HG03066 (cell line): Measurements from ENCODE around the gene MCTP1.

Source experiments
- ATAC-seq: cut with Tn5 transposase; IDR thresholded peaks from one replicate; pipeline ENCODE4 v1.9.1; 2021; ENCODE audit warnings: low read depth; ENCODE audit not compliant: unreplicated experiment

MCTP1 gene

GRCh38 chr5:95132096-95132495, 152.8 kb downstream of the MCTP1 start:
- ATAC-seq, result no peak

DNA sequence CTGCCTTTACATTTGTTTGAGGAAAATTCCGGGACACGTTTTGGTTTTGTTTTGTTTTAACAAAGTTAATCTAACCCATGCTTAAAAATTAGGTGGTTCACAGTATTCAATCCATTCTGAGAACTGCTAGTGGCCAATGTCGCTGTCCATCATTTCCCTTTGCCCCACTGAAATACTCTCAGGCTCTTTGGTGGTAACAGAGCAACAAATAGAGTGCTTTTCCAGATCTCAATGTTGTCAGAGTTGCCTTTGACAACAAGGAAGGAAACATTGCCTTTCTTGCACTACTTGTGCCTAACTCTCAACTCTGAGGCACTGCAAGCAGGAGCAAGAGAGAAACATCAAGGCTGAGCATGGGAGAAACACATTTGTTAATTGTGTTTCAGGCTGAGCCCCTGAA, 154.0 kb downstream of the MCTP1 start:
- no peak for ATAC-seq

DNA sequence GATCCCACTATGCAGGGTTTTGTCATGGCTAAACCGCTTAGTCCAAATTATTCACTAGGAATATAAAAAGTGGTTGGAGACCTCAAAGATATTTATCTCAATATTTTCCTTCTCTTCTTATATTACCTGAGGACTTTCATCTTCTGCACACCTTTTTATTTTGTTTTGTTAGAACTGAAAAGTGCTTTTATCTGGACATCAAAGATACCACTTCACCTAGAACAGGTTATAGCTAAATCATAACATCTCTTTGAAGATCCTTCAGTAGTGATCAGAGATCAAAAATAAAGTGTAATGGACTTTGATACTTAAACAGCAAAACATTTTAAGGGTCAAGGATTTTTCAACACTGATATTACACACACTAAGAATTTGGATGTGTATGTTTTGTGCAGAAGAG, 160.2 kb downstream of the MCTP1 start:
- ATAC-seq, result no peak

- no peak for ATAC-seq
These were observed 160.8 kb downstream of the MCTP1 start for GRCh38 chr5:95124101-95124500.

DNA sequence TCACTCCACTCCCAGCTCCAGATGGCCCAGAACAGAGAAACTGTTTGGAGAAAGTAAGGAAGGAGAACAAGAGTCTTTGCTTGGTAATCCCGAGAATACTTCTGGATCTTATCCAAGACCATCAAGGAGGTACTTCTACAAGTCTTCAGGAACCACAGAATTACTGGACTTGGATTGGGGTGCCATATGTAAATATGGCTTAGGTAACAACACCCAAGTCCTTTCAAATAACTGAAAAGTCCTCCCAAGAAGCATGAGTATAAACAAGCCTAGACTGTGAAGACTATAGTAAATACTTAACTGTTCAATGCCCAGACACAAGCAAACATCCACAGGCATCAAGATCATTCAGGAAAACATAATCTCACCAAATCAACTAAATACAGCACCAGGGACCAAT, 170.0 kb downstream of the MCTP1 start:
- no peak for ATAC-seq

DNA sequence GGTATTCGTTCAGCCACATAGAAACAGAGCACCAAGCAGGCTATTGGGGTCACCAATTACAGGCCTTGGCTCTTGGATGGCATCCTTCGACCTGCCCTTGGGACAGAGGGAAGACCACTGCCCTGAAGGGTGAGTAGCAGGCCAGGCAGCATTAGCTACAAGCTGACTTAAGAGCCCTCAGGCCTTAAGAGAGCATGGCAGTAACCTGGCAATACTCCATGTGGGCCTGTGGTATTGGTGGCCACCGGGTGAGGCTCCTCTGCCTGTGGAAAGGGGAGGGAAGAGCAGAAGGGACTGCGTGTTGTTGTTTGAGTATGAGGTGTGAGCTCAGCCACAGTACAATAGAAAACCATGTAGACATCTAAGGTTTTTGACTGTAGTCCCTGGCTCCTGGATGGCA, 170.6 kb downstream of the MCTP1 start:
- ATAC-seq, result no peak

GRCh38 chr5:95113489-95113888, 171.4 kb downstream of the MCTP1 start:
- ATAC-seq, result no peak

DNA sequence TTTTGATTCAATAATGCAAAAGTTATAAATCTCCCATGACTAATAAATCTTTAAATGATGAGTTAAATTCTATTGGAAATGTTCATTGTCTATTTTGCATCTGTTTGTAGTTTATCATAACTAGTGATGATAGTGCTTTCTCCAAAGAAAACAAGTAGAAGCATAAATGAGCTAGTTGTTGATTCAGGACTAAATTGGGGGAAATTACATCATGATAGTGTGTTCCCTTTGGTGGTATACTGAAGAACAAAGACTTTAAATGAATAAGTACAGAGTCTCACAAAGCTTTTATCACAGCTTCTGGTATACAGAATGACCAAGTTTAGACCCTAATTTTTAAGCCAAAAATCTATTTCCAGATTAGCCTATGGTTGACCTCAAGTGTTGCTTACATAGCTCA, 173.8 kb downstream of the MCTP1 start:
- ATAC-seq, result no peak

DNA sequence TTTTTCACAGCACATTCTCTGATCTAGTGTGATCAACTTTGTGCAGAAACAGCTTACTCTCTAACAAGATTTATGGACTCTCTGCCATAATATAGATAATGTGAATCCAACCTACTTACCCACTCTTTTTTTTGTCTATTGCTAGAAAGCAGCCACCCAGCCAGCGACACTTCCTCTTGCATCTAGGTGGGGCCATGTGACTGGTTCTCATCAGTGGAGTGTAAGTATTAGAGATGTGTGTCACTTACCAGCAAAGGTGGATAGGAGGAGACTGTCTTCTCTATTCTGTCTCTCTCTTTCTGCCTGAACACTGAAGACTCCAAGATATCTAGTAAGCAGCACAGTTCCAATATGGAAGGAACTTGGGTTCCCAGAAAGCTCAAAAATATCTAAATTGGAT, 174.8 kb downstream of the MCTP1 start:
- no peak for ATAC-seq

DNA sequence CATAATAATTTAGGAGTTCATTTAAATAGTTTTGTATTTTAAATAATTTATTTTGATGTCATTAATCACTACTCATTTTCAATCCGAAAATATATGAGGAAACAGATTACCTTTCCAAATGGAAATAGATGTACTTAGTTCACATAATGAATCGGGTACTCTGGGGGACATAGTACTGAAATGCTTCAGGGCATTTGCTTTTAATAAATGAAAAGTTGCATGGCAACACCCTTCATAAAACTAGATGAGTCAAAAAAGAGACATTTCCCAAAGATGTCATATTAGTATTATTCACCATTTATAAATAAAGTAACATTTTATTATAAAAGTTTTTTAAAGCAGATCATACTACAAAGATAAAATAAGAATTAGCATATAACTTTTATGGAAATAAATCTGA, 177.8 kb downstream of the MCTP1 start:
- no peak for ATAC-seq

DNA sequence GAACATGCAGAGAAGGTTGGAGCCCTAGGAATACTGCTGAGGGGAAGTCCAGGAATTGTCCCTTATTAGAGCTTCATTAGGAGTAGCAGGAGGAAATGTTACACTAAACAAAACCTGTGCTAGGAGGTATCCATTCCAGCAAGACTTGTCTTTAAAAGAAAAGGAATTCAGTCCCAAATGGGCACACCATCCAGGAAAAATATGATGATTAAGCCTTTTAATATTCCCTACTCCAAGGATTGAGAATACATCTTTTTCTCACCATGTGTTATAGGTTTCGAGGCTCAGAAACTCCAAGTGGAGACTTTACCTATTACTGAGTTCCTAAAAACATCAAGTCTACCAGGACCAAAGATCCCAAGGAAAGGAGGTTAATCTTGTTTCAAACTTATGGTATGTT, 179.3 kb downstream of the MCTP1 start:
- ATAC-seq, result no peak

- peak; percentile 87 for ATAC-seq
These were observed 182.2 kb downstream of the MCTP1 start for GRCh38 chr5:95102687-95103086.

DNA sequence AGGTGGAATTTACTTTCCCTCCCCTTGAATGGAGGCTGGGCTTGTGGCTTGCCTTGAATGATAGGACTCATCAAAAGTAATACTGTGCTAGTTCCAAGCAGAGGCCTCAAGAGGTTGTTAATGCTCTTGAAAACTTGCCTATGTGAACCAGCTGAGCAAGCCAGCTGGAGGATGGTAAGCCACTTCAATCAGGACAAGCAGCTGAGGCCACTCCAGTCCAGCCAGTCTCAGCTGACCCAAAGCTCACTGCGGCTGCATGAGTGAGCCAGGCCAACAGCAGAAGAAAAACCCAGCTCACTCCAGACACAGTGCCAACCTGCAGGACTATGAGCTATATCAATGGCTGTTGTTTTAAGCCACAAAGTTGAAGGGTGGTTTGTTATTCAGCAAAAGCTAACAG, 182.8 kb downstream of the MCTP1 start:
- no peak for ATAC-seq

DNA sequence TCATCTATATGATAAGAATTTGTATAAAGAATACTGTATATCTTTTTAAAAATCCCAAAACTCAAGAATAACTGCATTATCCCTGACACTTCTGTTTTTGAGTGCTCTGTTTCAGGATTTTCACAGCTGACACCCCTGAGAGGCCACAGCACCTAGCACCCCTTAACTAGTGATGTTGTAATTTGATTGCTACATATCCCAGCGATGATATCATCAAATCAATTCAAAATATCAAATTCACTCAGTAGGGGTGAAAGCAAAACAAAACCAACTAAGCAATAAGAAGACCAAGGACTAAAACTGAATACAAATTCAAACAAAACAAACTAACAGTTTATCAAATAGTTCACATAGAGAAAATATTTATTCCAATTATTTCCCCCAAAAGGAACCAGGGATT, 184.3 kb downstream of the MCTP1 start:
- ATAC-seq, result no peak

DNA sequence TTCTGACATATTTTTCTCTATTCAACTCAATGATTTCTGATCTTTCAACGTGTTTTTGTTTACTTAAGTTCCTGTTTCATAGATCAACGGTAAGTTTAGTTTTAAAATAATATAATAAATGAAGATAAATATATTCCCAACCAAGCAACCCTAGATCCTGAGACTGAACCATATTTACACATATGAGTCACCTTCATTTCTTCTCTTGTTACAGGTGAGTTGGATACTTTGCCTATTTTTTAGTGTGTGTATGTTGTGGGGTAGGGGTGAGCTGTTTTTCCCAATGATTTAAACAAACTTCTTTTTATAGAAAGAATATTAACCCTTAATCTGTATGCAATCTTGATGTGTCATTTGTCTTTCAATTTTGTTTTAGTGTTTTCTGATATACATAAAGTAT, 186.9 kb downstream of the MCTP1 start:
- ATAC-seq, result no peak

DNA sequence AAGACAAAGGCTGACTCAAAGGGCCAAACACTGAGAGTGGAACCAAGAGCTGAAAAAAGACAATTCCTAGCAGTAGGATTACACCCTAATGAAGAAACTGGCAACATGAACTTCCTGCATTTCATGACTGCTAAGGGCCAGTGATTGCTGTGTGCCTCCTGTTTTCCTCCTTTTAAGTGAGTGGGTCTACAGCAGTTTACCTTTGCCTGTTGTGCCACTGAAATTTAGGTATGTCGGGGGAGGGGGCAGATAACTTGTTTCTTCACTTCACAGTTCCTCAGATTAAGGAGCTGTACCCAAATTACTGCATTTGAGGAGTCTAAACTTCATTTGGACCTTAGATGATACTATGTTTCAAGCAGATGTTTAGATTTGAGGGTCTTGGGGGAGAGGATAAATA, 191.7 kb downstream of the MCTP1 start:
- no peak for ATAC-seq

DNA sequence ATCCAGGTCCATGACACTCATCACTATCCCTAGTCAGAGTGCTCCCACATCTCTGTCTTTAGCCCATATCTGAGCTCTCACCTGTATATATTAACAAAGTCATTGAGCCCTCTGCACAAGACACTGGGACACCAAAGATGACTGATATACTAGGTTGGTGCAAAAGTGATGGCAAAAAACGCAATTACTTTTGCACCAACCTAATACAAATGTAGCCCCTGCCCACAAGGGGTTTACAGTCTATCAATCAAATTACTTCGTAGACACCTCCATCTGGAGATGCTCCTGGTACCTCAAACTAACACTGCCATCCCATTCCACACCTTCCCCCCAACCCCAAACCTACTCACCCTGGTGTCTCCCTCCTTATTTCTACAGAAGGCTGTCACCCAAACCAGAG, 194.1 kb downstream of the MCTP1 start:
- ATAC-seq, result no peak

DNA sequence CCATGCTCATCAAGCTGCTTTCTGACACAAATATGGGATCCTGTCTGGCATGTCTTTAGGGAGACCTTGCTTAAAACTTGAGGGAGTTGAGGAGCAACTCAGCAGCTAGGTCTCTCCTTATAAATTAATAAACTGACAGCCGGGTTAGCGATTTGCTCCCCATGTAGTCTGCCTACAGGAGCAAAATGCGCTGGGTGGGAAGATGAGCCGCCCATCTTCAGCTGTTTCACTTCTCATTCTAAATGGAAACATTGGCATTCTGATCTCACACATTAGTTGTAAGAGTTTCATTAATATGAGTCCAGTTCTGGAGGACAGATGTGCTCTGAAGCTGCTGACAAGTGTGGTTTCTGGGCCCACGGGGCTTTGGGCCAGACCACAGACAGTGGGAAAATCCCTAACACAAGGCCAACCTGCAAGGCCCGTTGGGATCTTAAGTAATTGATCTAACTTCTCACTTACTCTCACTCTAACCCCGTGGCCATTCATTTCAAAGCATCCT, 197.0 kb downstream of the MCTP1 start:
- peak; percentile 79 for ATAC-seq

GRCh38 chr5:95086927-95087815, 197.7 kb downstream of the MCTP1 start:
- peak; percentile 39 for ATAC-seq

GRCh38 chr5:95084757-95085156, 200.1 kb downstream of the MCTP1 start:
- no peak for ATAC-seq

- ATAC-seq, result no peak
These were observed 201.3 kb downstream of the MCTP1 start for GRCh38 chr5:95083606-95084005.

- peak; percentile 2 for ATAC-seq
These were observed 202.9 kb downstream of the MCTP1 start for GRCh38 chr5:95081982-95082381.
